Upper lobe of left lung (tissue), 4 donors: ENCODE data around the gene RPS27.

Experiments used
- EP300 ChIP-seq, 4 donors: sonication (generic); formaldehyde crosslinking; IDR thresholded peaks; one replicate each; pipeline ENCODE4 v1.5.1; 2017; ENCODE audit warnings: antibody characterized with exemption in 4 of 4, control low read depth in 2 of 4
- POLR2A ChIP-seq, 4 donors: fragments of 450-650 bp; IDR thresholded peaks; one replicate each; pipeline ENCODE4 v1.5.1; 2016 to 2017; ENCODE audit warnings: antibody characterized with exemption in 4 of 4, mild to moderate bottlenecking in 2 of 4
- POLR2AphosphoS5 ChIP-seq, 2 donors: sonication (generic); formaldehyde crosslinking; IDR thresholded peaks; one replicate each; pipeline ENCODE4 v1.5.1; 2017; ENCODE audit warnings: antibody characterized with exemption in 2 of 2
- TF ChIP-seq, protein P1 (sequence below), 6 experiments: fragments of 450-650 bp in 4 of 6; fragments of 200-600 bp in 2 of 6; sonication (generic) in 2 of 6; IDR thresholded peaks; one replicate each; pipeline ENCODE4 v1.5.1; 2016 to 2019; ENCODE audit warnings: antibody characterized with exemption in 6 of 6

GRCh38 chr1:153978274-153978909 is 12.2 kb upstream of the RPS27 start:
- TF ChIP-seq, protein P1, sequence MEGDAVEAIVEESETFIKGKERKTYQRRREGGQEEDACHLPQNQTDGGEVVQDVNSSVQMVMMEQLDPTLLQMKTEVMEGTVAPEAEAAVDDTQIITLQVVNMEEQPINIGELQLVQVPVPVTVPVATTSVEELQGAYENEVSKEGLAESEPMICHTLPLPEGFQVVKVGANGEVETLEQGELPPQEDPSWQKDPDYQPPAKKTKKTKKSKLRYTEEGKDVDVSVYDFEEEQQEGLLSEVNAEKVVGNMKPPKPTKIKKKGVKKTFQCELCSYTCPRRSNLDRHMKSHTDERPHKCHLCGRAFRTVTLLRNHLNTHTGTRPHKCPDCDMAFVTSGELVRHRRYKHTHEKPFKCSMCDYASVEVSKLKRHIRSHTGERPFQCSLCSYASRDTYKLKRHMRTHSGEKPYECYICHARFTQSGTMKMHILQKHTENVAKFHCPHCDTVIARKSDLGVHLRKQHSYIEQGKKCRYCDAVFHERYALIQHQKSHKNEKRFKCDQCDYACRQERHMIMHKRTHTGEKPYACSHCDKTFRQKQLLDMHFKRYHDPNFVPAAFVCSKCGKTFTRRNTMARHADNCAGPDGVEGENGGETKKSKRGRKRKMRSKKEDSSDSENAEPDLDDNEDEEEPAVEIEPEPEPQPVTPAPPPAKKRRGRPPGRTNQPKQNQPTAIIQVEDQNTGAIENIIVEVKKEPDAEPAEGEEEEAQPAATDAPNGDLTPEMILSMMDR (IDR thresholded peaks at IDR 0.05) = no peak
- TF ChIP-seq POLR2A (IDR thresholded peaks at IDR 0.05) (no peak), EP300 (IDR thresholded peaks at IDR 0.05) (no peak), POLR2AphosphoS5 (IDR thresholded peaks at IDR 0.05) (no peak)
